GM21381 (cell line): ENCODE data around the gene PLEKHG3.

Experiments used
- ATAC-seq: cut with Tn5 transposase; IDR thresholded peaks from one replicate; pipeline ENCODE4 v1.9.1; 2021; ENCODE audit warnings: mild to moderate bottlenecking, moderate library complexity; ENCODE audit not compliant: unreplicated experiment

Gene PLEKHG3

GRCh38 chr14:64762044-64763034 lies 58.1 kb downstream of the PLEKHG3 start:
- no peak for ATAC-seq

- no peak for ATAC-seq
Measured at GRCh38 chr14:64763085-64763782, 59.0 kb downstream of the PLEKHG3 start.

GRCh38 chr14:64763801-64764621 lies 59.8 kb downstream of the PLEKHG3 start:
- ATAC-seq: no peak

- peak; percentile 44 for ATAC-seq
Measured at GRCh38 chr14:64764641-64765520, 60.7 kb downstream of the PLEKHG3 start.

GRCh38 chr14:64765740-64766302 lies 61.6 kb downstream of the PLEKHG3 start:
- ATAC-seq: no peak

GRCh38 chr14:64766430-64767151 lies 62.4 kb downstream of the PLEKHG3 start:
- no peak for ATAC-seq

GRCh38 chr14:64767215-64767964 lies 63.2 kb downstream of the PLEKHG3 start:
- ATAC-seq: no peak

- ATAC-seq: no peak
Measured at GRCh38 chr14:64768401-64769095, 64.3 kb downstream of the PLEKHG3 start.

- no peak for ATAC-seq
Measured at GRCh38 chr14:64769096-64770020, 65.1 kb downstream of the PLEKHG3 start.

GRCh38 chr14:64770751-64771150 lies 66.5 kb downstream of the PLEKHG3 start:
- ATAC-seq: no peak

- no peak for ATAC-seq
Measured at GRCh38 chr14:64771161-64771560, 66.9 kb downstream of the PLEKHG3 start.

GRCh38 chr14:64772397-64772950 lies 68.2 kb downstream of the PLEKHG3 start:
- ATAC-seq: no peak

GRCh38 chr14:64773046-64773445 lies 68.8 kb downstream of the PLEKHG3 start:
- ATAC-seq: no peak

- no peak for ATAC-seq
Measured at GRCh38 chr14:64773577-64773976, 69.4 kb downstream of the PLEKHG3 start.

- no peak for ATAC-seq
Measured at GRCh38 chr14:64774272-64774671, 70.0 kb downstream of the PLEKHG3 start.

- no peak for ATAC-seq
Measured at GRCh38 chr14:64775081-64775777, 71.0 kb downstream of the PLEKHG3 start.
